HepG2 (cell line): ENCODE measurements around the gene ACAD8. TPM values are rescaled to one million over a fixed set of nuclear protein-coding genes. Genes with fewer than 3 reads are reported as not detected.

Source experiments
- CEBPG ChIP-seq: IDR thresholded peaks from 2 replicates; pipeline ENCODE4 v1.6.1; 2016
- ESRRA ChIP-seq: sonication (generic); formaldehyde crosslinking; IDR thresholded peaks from 2 replicates; pipeline ENCODE4 v1.5.1; 2020; ENCODE audit warnings: mild to moderate bottlenecking, low read depth, missing genetic modification reagents
- IRF2 ChIP-seq: IDR thresholded peaks from 2 replicates; pipeline ENCODE4 v1.6.1; 2018; ENCODE audit warnings: missing genetic modification reagents, missing compliant biosample characterization
- NR1H2 ChIP-seq: sonication (generic); formaldehyde crosslinking; IDR thresholded peaks from 2 replicates; pipeline ENCODE4 v1.8.1; 2022; ENCODE audit warnings: low read depth, missing genetic modification reagents, borderline replicate concordance
- POGZ ChIP-seq: sonication (generic); formaldehyde crosslinking; IDR thresholded peaks from 2 replicates; pipeline ENCODE4 v1.4.0; 2020; ENCODE audit warnings: mild to moderate bottlenecking, missing genetic modification reagents
- POLR2G ChIP-seq: fragments of 200-400 bp; formaldehyde crosslinking; IDR thresholded peaks from 2 replicates; pipeline ENCODE4 v1.6.1; 2018; ENCODE audit warnings: mild to moderate bottlenecking, low read depth, low read length, moderate library complexity
- ZNF230 ChIP-seq: sonication (generic); formaldehyde crosslinking; IDR thresholded peaks from 2 replicates; pipeline ENCODE4 v1.4.0; 2020; ENCODE audit warnings: mild to moderate bottlenecking, missing genetic modification reagents
- ZNF256 ChIP-seq: sonication (generic); formaldehyde crosslinking; conservative IDR thresholded peaks from 2 replicates; pipeline ENCODE4 v1.4.0; 2020; ENCODE audit warnings: missing genetic modification reagents
- ZNF432 ChIP-seq: sonication (generic); formaldehyde crosslinking; IDR thresholded peaks from 2 replicates; pipeline ENCODE4 v1.5.0; 2020; ENCODE audit warnings: missing genetic modification reagents, mild to moderate bottlenecking, borderline replicate concordance
- ZNF556 ChIP-seq: sonication (generic); formaldehyde crosslinking; IDR thresholded peaks from 2 replicates; pipeline ENCODE4 v1.4.0; 2020; ENCODE audit warnings: mild to moderate bottlenecking, missing genetic modification reagents, borderline replicate concordance
- ZNF768 ChIP-seq: sonication (generic); formaldehyde crosslinking; IDR thresholded peaks from 2 replicates; pipeline ENCODE4 v1.4.0; 2020; ENCODE audit warnings: missing genetic modification reagents
- polyA plus RNA-seq, 8 experiments: library from polyadenylated mRNA; depleted of rRNA in 3 of 8; stranded (reverse) in 7 of 8; unstranded in 1 of 8; fragments of >200 nt; fragmentation: Illumina TruSeq in 4 of 8; extraction: Trizol in 4 of 8; gene quantifications; 2 replicates each; pipeline versions ENCODE4 v1.2.1 to v1.2.3, GENCODE V29; 2011 to 2016; ENCODE audit warnings: low read depth in 4 of 8, missing spikeins in 1 of 8, mixed read lengths in 1 of 8; ENCODE audit not compliant: insufficient read depth in 1 of 8
- total RNA-seq, 5 experiments: library from RNA; depleted of rRNA; stranded (reverse); fragments of >200 nt; fragmentation: Illumina TruSeq; extraction: Trizol; gene quantifications; 2 replicates each; pipeline ENCODE4 v1.2.3, GENCODE V29; 2016; ENCODE audit warnings: low read depth in 1 of 5
- TF ChIP-seq, protein P1 (sequence below): sonication (generic); formaldehyde crosslinking; IDR thresholded peaks from one replicate; pipeline ENCODE4 v1.5.1; 2020; ENCODE audit warnings: mild to moderate bottlenecking, missing genetic modification reagents; ENCODE audit errors: not compliant biosample characterization
- TF ChIP-seq, protein P2 (sequence below): sonication (generic); formaldehyde crosslinking; IDR thresholded peaks from 2 replicates; pipeline ENCODE4 v1.5.0; 2020; ENCODE audit warnings: mild to moderate bottlenecking, missing genetic modification reagents

Gene ACAD8
- total and polyA plus RNA-seq, 2 of the 13 experiments (the other 11 are each of a cell fraction or from before 2014, with no cell fraction given): 13.5 to 20.3 TPM

DNA sequence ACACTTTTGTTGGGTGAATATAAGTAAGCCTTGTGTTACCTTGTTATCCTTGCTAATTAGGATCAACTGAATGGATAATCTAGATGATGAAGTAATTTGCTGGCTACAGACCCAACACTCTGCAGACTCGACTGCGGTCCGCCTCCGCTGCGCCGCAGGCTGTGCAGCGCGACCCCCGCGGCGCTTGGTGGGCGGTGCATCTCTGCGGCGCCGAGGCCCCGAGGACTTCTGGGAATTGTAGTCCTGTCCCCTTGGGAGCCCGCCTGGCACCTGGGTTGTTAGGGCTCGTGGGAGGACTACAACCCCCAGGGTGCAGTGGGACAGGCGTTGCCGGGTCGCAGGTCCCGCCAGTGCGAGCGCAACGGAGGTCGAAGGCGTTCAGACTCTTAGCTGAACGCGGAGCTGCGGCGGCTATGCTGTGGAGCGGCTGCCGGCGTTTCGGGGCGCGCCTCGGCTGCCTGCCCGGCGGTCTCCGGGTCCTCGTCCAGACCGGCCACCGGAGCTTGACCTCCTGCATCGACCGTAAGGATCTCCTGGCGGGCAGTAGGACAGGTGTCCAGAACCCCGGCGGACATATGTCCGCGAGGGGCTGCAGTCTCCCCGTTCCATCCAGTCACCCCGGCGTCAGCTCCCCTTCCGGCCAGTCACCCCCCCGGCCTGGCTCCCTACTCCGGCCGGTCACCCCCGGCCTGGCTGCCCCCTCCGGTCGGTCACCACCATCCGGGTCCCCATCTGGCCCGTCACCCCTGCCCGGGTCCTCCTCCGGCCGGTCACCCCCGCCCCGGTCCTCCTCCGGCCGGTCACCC, at the start of gene ACAD8, which contains the start of gene THYN1 (continued):
- TF ChIP-seq, protein P1, sequence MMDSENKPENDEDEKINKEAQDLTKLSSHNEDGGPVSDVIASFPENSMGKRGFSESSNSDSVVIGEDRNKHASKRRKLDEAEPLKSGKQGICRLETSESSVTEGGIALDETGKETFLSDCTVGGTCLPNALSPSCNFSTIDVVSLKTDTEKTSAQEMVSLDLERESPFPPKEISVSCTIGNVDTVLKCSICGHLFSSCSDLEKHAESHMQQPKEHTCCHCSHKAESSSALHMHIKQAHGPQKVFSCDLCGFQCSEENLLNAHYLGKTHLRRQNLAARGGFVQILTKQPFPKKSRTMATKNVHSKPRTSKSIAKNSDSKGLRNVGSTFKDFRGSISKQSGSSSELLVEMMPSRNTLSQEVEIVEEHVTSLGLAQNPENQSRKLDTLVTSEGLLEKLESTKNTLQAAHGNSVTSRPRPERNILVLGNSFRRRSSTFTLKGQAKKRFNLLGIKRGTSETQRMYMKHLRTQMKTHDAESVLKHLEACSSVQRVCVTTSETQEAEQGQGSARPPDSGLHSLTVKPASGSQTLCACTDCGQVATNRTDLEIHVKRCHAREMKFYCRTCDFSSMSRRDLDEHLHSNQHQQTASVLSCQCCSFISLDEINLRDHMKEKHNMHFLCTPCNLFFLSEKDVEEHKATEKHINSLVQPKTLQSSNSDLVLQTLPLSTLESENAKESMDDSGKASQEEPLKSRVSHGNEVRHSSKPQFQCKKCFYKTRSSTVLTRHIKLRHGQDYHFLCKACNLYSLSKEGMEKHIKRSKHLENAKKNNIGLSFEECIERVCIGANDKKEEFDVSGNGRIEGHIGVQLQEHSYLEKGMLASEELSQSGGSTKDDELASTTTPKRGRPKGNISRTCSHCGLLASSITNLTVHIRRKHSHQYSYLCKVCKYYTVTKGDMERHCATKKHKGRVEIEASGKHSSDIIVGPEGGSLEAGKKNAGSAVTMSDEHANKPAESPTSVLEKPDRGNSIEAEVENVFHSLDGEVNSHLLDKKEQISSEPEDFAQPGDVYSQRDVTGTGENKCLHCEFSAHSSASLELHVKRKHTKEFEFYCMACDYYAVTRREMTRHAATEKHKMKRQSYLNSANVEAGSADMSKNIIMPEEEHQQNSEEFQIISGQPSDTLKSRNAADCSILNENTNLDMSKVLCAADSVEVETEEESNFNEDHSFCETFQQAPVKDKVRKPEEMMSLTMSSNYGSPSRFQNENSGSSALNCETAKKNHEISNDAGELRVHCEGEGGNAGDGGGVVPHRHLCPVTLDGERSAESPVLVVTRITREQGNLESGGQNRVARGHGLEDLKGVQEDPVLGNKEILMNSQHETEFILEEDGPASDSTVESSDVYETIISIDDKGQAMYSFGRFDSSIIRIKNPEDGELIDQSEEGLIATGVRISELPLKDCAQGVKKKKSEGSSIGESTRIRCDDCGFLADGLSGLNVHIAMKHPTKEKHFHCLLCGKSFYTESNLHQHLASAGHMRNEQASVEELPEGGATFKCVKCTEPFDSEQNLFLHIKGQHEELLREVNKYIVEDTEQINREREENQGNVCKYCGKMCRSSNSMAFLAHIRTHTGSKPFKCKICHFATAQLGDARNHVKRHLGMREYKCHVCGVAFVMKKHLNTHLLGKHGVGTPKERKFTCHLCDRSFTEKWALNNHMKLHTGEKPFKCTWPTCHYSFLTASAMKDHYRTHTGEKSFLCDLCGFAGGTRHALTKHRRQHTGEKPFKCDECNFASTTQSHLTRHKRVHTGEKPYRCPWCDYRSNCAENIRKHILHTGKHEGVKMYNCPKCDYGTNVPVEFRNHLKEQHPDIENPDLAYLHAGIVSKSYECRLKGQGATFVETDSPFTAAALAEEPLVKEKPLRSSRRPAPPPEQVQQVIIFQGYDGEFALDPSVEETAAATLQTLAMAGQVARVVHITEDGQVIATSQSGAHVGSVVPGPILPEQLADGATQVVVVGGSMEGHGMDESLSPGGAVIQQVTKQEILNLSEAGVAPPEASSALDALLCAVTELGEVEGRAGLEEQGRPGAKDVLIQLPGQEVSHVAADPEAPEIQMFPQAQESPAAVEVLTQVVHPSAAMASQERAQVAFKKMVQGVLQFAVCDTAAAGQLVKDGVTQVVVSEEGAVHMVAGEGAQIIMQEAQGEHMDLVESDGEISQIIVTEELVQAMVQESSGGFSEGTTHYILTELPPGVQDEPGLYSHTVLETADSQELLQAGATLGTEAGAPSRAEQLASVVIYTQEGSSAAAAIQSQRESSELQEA (CRISPR knock-in tag): peak; percentile 34
- TF ChIP-seq POGZ: peak; percentile 46
- peak; percentile 82 for TF ChIP-seq POLR2G
- no peak for TF ChIP-seq ZNF256 (CRISPR knock-in tag)
- TF ChIP-seq CEBPG: peak; percentile 23; the same call in 1 of the 2 replicates
- TF ChIP-seq ZNF432 (CRISPR knock-in tag): no peak
- TF ChIP-seq, protein P2, sequence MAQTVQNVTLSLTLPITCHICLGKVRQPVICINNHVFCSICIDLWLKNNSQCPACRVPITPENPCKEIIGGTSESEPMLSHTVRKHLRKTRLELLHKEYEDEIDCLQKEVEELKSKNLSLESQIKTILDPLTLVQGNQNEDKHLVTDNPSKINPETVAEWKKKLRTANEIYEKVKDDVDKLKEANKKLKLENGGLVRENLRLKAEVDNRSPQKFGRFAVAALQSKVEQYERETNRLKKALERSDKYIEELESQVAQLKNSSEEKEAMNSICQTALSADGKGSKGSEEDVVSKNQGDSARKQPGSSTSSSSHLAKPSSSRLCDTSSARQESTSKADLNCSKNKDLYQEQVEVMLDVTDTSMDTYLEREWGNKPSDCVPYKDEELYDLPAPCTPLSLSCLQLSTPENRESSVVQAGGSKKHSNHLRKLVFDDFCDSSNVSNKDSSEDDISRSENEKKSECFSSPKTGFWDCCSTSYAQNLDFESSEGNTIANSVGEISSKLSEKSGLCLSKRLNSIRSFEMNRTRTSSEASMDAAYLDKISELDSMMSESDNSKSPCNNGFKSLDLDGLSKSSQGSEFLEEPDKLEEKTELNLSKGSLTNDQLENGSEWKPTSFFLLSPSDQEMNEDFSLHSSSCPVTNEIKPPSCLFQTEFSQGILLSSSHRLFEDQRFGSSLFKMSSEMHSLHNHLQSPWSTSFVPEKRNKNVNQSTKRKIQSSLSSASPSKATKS (CRISPR knock-in tag): peak; percentile 27; the same call in 1 of the 2 replicates
- peak; percentile 89; the same call in 1 of the 2 replicates for TF ChIP-seq IRF2 (CRISPR knock-in tag)
- no peak for TF ChIP-seq NR1H2 (CRISPR knock-in tag)
- TF ChIP-seq ESRRA (CRISPR knock-in tag): no peak
- TF ChIP-seq ZNF556: peak; percentile 38; the same call in 1 of the 2 replicates
- 0 out of 2 replicates have a peak, but pooled peaks have one; percentile 25 for TF ChIP-seq ZNF230 (CRISPR knock-in tag)
- TF ChIP-seq ZNF768 (CRISPR knock-in tag): 0 out of 2 replicates have a peak, but pooled peaks have one; percentile 19
